Stimulated activated CD8-positive, alpha-beta memory T cell treated with anti-CD3 and anti-CD28 coated beads, Interleukin-4, amount 100 ng/mL, for 1 hour (primary cell): ENCODE results near the gene KCNJ12.
"Not testable (repeated sequence)": the region's sequence is repeated elsewhere in the genome, so short reads cannot be mapped to it uniquely, and the experiment has no call there.

ENCODE experiments used
- DNase-seq, 2 donors: peaks; one replicate each; pipeline ENCODE4 v3.0.0-alpha.2; 2020; ENCODE audit warnings: low read depth in 2 of 2, low spot score in 1 of 2

KCNJ12 gene

GRCh38 chr17:21349358-21350050, 26.7 kb upstream of the KCNJ12 start:
- not testable (repeated sequence) for DNase-seq

GRCh38 chr17:21350495-21350894, 25.7 kb upstream of the KCNJ12 start:
- DNase-seq: not testable (repeated sequence)

GRCh38 chr17:21351366-21352065, 24.6 kb upstream of the KCNJ12 start:
- DNase-seq: no peak

GRCh38 chr17:21352221-21352980, 23.8 kb upstream of the KCNJ12 start:
- no peak for DNase-seq

GRCh38 chr17:21352981-21353265, 23.2 kb upstream of the KCNJ12 start:
- no peak for DNase-seq

- DNase-seq: no peak
Measured at GRCh38 chr17:21353326-21354010, 22.7 kb upstream of the KCNJ12 start.

- no peak for DNase-seq
Measured at GRCh38 chr17:21354796-21355385, 21.3 kb upstream of the KCNJ12 start.

- no peak for DNase-seq
Measured at GRCh38 chr17:21355586-21355985, 20.6 kb upstream of the KCNJ12 start.

GRCh38 chr17:21356537-21357127, 19.5 kb upstream of the KCNJ12 start:
- no peak for DNase-seq

GRCh38 chr17:21357281-21357680, 18.9 kb upstream of the KCNJ12 start:
- DNase-seq: no peak

- no peak for DNase-seq
Measured at GRCh38 chr17:21357696-21358656, 18.2 kb upstream of the KCNJ12 start.

GRCh38 chr17:21358682-21359482, 17.3 kb upstream of the KCNJ12 start:
- DNase-seq: no peak

GRCh38 chr17:21359483-21359840, 16.7 kb upstream of the KCNJ12 start:
- DNase-seq: no peak

- DNase-seq: no peak
Measured at GRCh38 chr17:21360048-21360447, 16.1 kb upstream of the KCNJ12 start.

- no peak for DNase-seq
Measured at GRCh38 chr17:21361020-21361809, 14.9 kb upstream of the KCNJ12 start.

GRCh38 chr17:21362331-21362931, 13.7 kb upstream of the KCNJ12 start:
- no peak for DNase-seq

- no peak for DNase-seq
Measured at GRCh38 chr17:21363776-21364642, 12.1 kb upstream of the KCNJ12 start.
